Cardiac fibroblast (primary cell): ENCODE measurements around the gene C17orf100.
"Not testable (repeated sequence)": the region's sequence is repeated elsewhere in the genome, so short reads cannot be mapped to it uniquely, and the experiment has no call there.

ENCODE experiments used
- DNase-seq, 2 donors: peaks; one replicate each; pipeline versions ENCODE4 v3.0.0 to v3.0.0-alpha.2; 2010; ENCODE audit warnings: low read depth in 2 of 2
- H3K4me3 ChIP-seq, 2 donors: replicated peaks in 1 of 2; 1 replicate in 1 of 2; 2 replicates in 1 of 2; pipeline ENCODE4 v1.5.1; 2011; ENCODE audit warnings: low read depth in 2 of 2, low read length in 2 of 2, mild to moderate bottlenecking in 2 of 2, moderate library complexity in 1 of 2
- TF ChIP-seq, protein P1 (sequence below): IDR thresholded peaks from one replicate; pipeline ENCODE4 v1.5.1; 2011; ENCODE audit warnings: low read depth, mild to moderate bottlenecking, low read length, inconsistent platforms

The C17orf100 gene

GRCh38 chr17:6690641-6691040 lies 39.1 kb downstream of the C17orf100 start:
- H3K4me3 ChIP-seq = no peak overlapping the region
- TF ChIP-seq, protein P1, sequence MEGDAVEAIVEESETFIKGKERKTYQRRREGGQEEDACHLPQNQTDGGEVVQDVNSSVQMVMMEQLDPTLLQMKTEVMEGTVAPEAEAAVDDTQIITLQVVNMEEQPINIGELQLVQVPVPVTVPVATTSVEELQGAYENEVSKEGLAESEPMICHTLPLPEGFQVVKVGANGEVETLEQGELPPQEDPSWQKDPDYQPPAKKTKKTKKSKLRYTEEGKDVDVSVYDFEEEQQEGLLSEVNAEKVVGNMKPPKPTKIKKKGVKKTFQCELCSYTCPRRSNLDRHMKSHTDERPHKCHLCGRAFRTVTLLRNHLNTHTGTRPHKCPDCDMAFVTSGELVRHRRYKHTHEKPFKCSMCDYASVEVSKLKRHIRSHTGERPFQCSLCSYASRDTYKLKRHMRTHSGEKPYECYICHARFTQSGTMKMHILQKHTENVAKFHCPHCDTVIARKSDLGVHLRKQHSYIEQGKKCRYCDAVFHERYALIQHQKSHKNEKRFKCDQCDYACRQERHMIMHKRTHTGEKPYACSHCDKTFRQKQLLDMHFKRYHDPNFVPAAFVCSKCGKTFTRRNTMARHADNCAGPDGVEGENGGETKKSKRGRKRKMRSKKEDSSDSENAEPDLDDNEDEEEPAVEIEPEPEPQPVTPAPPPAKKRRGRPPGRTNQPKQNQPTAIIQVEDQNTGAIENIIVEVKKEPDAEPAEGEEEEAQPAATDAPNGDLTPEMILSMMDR = no peak
- no peak for DNase-seq

- no peak overlapping the region for H3K4me3 ChIP-seq
- TF ChIP-seq, protein P1 = no peak
- DNase-seq = no peak
Observed at GRCh38 chr17:6691546-6691945, 40.0 kb downstream of the C17orf100 start.

DNA sequence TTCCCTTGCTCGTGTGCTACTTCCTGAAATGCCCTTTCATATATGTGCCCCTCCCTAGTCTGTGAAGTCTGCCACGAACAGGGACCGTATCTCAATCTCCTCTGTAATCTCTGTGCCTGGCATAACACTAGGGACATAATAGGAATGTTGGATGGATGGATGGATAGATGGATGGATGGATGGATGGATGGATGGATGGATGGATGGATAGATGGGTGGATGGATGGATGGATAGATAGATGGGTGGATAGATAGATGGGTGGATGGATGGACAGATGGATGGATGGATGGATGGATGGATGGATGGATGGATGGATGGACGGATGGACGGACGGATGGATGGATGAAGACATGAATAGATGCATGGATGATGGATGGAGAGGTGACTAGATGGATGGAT lies 40.4 kb downstream of the C17orf100 start:
- H3K4me3 ChIP-seq, DNase-seq: not testable (repeated sequence)

- no peak for DNase-seq
- TF ChIP-seq, protein P1 = no peak
- no peak overlapping the region for H3K4me3 ChIP-seq
Observed at GRCh38 chr17:6695051-6695450, 43.5 kb downstream of the C17orf100 start.

DNA sequence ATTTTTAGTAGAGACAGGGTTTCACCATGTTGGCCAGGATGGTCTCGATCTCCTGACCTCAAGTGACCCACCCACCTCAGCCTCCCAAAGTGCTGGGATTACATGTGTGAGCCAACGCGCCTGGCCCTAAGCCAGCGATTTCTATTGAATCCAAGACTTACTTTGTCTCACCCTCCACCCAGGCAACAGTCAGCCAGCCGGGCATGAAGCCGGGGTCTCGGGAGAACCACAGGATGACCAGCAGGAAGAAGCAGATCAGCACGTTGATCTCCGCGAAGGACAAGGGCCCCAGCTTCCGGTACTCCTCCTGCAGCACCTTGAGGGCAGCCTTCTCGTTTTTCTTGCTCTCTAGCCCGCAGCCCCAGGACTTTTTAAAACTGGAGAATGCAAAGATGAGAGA lies 44.0 kb downstream of the C17orf100 start:
- no peak overlapping the region for H3K4me3 ChIP-seq
- TF ChIP-seq, protein P1 = no peak
- DNase-seq = no peak

DNA sequence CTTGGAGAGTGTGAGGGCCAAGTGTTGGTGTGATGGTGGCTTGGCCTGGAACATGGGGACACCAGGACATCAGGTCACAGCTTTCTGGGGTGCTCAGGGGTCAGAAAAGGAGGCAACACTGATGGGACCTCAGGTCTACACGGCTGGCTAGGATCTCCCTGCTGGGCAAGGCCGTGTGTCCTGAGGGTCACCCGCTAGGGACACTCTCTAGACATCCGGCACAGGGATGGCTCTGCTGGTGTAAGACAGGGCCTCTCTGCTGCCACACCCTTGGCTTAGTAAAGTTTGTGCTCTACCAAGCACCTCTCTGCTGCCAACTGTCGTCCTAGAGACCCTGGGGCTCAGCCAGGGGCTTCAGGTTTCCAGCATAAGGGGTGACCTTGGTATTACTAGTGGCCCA lies 45.3 kb downstream of the C17orf100 start:
- no peak overlapping the region for H3K4me3 ChIP-seq
- TF ChIP-seq, protein P1 = no peak
- DNase-seq = no peak

DNA sequence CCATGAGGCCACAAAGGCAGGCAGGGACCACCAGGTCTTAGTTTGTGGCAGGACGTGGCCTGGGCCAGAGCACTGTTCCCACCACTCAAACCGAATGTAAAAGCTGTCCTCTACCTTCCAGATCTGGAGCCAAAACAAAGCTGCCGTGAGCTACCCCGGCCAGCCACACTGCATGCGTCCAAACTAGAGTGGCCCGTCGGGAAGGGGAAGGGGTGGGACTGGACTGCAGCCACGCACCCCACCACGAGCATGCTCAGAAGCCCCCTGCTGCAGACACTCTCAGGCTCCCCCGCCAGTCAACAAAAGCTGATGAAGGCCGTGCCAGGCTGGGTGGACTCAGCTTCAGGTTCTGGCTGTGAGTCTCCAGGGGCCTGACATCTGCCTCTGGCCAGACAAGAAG lies 46.4 kb downstream of the C17orf100 start:
- H3K4me3 ChIP-seq = no peak overlapping the region
- no peak for DNase-seq
- TF ChIP-seq, protein P1 = no peak
